ENCODE measurements around the gene XIRP2.

- TF ChIP-seq SOX6 (IDR thresholded peaks at IDR 0.05) = no peak
- no peak; the same call in 1 of the 2 replicates for TF ChIP-seq SOX6 (CRISPR knock-in tag; IDR thresholded peaks at IDR 0.05)
- TF ChIP-seq PRDM15 (CRISPR knock-in tag; IDR thresholded peaks at IDR 0.05) = no peak
- no peak for TF ChIP-seq BHLHE40 (IDR thresholded peaks at IDR 0.05; ENCODE audit: low read length)
- TF ChIP-seq HDAC6 (IDR thresholded peaks at IDR 0.05; ENCODE audit: low read depth, low read length) = no peak
- no peak for TF ChIP-seq ZHX1 (CRISPR knock-in tag; IDR thresholded peaks at IDR 0.05; ENCODE audit: low read depth)
- TF ChIP-seq RXRA (CRISPR knock-in tag; IDR thresholded peaks at IDR 0.05) = no peak
- no peak for TF ChIP-seq POLR2AphosphoS5 (IDR thresholded peaks at IDR 0.05; ENCODE audit: low read depth, low read length)
- TF ChIP-seq USF2 (IDR thresholded peaks at IDR 0.05; ENCODE audit: low read depth, low read length) = no peak
- no peak for TF ChIP-seq USF2 (CRISPR knock-in tag; IDR thresholded peaks at IDR 0.05; ENCODE audit: borderline replicate concordance)
- TF ChIP-seq CREB1 (IDR thresholded peaks at IDR 0.05) = no peak
- TF ChIP-seq CREB1 (CRISPR knock-in tag; IDR thresholded peaks at IDR 0.05) = no peak
- no peak for TF ChIP-seq CTCF (CRISPR knock-in tag; IDR thresholded peaks at IDR 0.05)
- TF ChIP-seq EP300 (IDR thresholded peaks at IDR 0.05; ENCODE audit: low read depth in 2 of 2, low read length in 2 of 2) = no peak
- TF ChIP-seq EP300 (CRISPR knock-in tag; IDR thresholded peaks at IDR 0.05; ENCODE audit: borderline replicate concordance) = no peak
- TF ChIP-seq ATF6 (CRISPR knock-in tag; conservative IDR thresholded peaks at IDR 0.05) = no peak
Measured at GRCh38 chr2:167147271-167147941, 259.1 kb downstream of the XIRP2 start.
